GM12878 (cell line): Measurements from ENCODE around the gene LSP1. TPM values are rescaled to one million over a fixed set of nuclear protein-coding genes. Genes with fewer than 3 reads are reported as not detected.
A peak's percentile ranks its signal among the peaks of the same experiment; 100 is the strongest.

ENCODE experiments used
- ATAC-seq: fragments of 200-7000 bp; cut with Tn5 transposase; 3 replicates; pipeline ENCODE4 v1.9.1; 2020; ENCODE audit warnings: mild to moderate bottlenecking, moderate library complexity
- BruUV-seq: library from RNA; stranded (reverse); fragments of 400-500 nt; replicated peaks from 2 replicates; lab custom pipeline; 2021; lab: Mats Ljungman, UMichigan
- CTCF ChIA-PET: fragments of 300-600 bp; sonication (Branson Sonifier 250); formaldehyde crosslinking; extraction: SDS; loops from one replicate; lab custom pipeline; 2021; ENCODE audit warnings: inconsistent platforms; lab: Yijun Ruan, JAX
- POLR2A ChIA-PET: fragments of 350-600 bp; formaldehyde crosslinking; extraction: SDS; loops from one replicate; lab custom pipeline; 2021; ENCODE audit warnings: inconsistent platforms; lab: Charles Lee
- RAD21 ChIA-PET: fragments of 300-600 bp; sonication (Branson Sonifier 250); formaldehyde crosslinking; loops from one replicate; lab custom pipeline; 2023; ENCODE audit warnings: antibody characterized with exemption; ENCODE audit not compliant: unreplicated experiment; lab: Charles Lee
- SMC1A ChIA-PET: fragments of 300-600 bp; sonication (Branson Sonifier 250); formaldehyde crosslinking; loops from one replicate; lab custom pipeline; 2023; ENCODE audit not compliant: unreplicated experiment, uncharacterized antibody; lab: Charles Lee
- DNase-seq: peaks from one replicate; pipeline ENCODE4 v3.0.0-alpha.2; 2011; ENCODE audit warnings: low read depth, low spot score
- FAIRE-seq: peaks from 3 replicates; lab custom pipeline; 2011; peaks lifted over from hg19 to GRCh38; lab: Jason Lieb, UNC
- H2AFZ ChIP-seq: 2 replicates; pipeline ENCODE4 v1.6.0; 2011; ENCODE audit warnings: low read depth, low read length, control low read depth; ENCODE audit not compliant: control insufficient read depth
- H3K27ac ChIP-seq: 2 replicates; pipeline ENCODE4 v1.5.1; 2011; ENCODE audit warnings: control low read depth; ENCODE audit not compliant: control insufficient read depth, insufficient read depth
- H3K27me3 ChIP-seq, 2 experiments: replicated peaks in 1 of 2; 2 replicates each; pipeline versions ENCODE4 v1.6.0 to v1.6.1; 2011; ENCODE audit warnings: low read length in 1 of 2; ENCODE audit not compliant: control insufficient read depth in 2 of 2, insufficient read depth in 2 of 2
- H3K36me3 ChIP-seq, 2 experiments: 2 replicates each; pipeline ENCODE4 v1.5.1; 2011; ENCODE audit warnings: low read length in 1 of 2; ENCODE audit not compliant: control insufficient read depth in 2 of 2, insufficient read depth in 2 of 2
- H3K4me1 ChIP-seq: 2 replicates; pipeline ENCODE4 v1.6.1; 2011; ENCODE audit warnings: mild to moderate bottlenecking, low read length, moderate library complexity, mixed read lengths; ENCODE audit not compliant: control insufficient read depth, insufficient read depth
- H3K4me2 ChIP-seq: 2 replicates; pipeline ENCODE4 v1.6.0; 2011; ENCODE audit warnings: control low read depth; ENCODE audit not compliant: control insufficient read depth, insufficient read depth
- H3K4me3 ChIP-seq: fragments of 200-600 bp; sonication (generic); 2 replicates; pipeline ENCODE4 v1.5.1; 2016
- H3K79me2 ChIP-seq: 2 replicates; pipeline ENCODE4 v1.6.0; 2011; ENCODE audit warnings: low read length; ENCODE audit not compliant: control insufficient read depth, insufficient read depth
- H3K9ac ChIP-seq: 2 replicates; pipeline ENCODE4 v1.8.0; 2011; ENCODE audit warnings: low read length, control low read depth, mixed read lengths; ENCODE audit not compliant: control insufficient read depth, insufficient read depth
- H3K9me3 ChIP-seq: replicated peaks from 3 replicates; pipeline ENCODE4 v1.5.1; 2011; ENCODE audit warnings: mild to moderate bottlenecking, low read length; ENCODE audit not compliant: control insufficient read depth, insufficient read depth
- H4K20me1 ChIP-seq: 2 replicates; pipeline ENCODE4 v1.6.0; 2011; ENCODE audit not compliant: control insufficient read depth, insufficient read depth
- BMI1 ChIP-seq: fragments of 450-650 bp; IDR thresholded peaks from 2 replicates; pipeline ENCODE4 v1.6.1; 2016; ENCODE audit warnings: mild to moderate bottlenecking, moderate library complexity, borderline replicate concordance
- CBFB ChIP-seq: IDR thresholded peaks from 2 replicates; pipeline ENCODE4 v1.6.1; 2016; ENCODE audit warnings: antibody characterized with exemption, low read depth
- CHD1 ChIP-seq: IDR thresholded peaks from 2 replicates; pipeline ENCODE4 v1.6.1; 2012; ENCODE audit warnings: low read depth, low read length, improper control_type of control experiment
- JUND ChIP-seq: IDR thresholded peaks from 2 replicates; pipeline ENCODE4 v1.6.1; 2012; ENCODE audit warnings: low read depth, mild to moderate bottlenecking, low read length, improper control_type of control experiment, moderate library complexity
- POLR2A ChIP-seq: IDR thresholded peaks from 2 replicates; pipeline ENCODE4 v1.6.1; 2011; ENCODE audit warnings: low read depth, mild to moderate bottlenecking, low read length
- POU2F2 ChIP-seq: IDR thresholded peaks from 3 replicates; pipeline ENCODE4 v1.6.1; 2011; ENCODE audit warnings: low read depth, mild to moderate bottlenecking, low read length, borderline replicate concordance
- RAD21 ChIP-seq: IDR thresholded peaks from 2 replicates; pipeline ENCODE4 v1.6.1; 2011; ENCODE audit warnings: mild to moderate bottlenecking, low read depth, low read length, moderate library complexity; ENCODE audit not compliant: insufficient read depth
- RFX5 ChIP-seq: IDR thresholded peaks from 2 replicates; pipeline ENCODE4 v1.6.1; 2011; ENCODE audit warnings: low read depth, low read length, improper control_type of control experiment
- RUNX3 ChIP-seq: IDR thresholded peaks from 2 replicates; pipeline ENCODE4 v1.6.1; 2012; ENCODE audit warnings: low read length, inconsistent platforms
- SMAD1 ChIP-seq: fragments of 450-650 bp; IDR thresholded peaks from 2 replicates; pipeline ENCODE4 v1.6.1; 2018; ENCODE audit warnings: mild to moderate bottlenecking, low read depth; ENCODE audit not compliant: partially characterized antibody
- SRF ChIP-seq, 2 experiments: IDR thresholded peaks; 2 replicates each; pipeline ENCODE4 v1.6.1; 2011; ENCODE audit warnings: low read depth in 2 of 2, low read length in 2 of 2, mild to moderate bottlenecking in 1 of 2, moderate library complexity in 1 of 2
- TCF3 ChIP-seq: IDR thresholded peaks from 2 replicates; pipeline ENCODE4 v1.6.1; 2012; ENCODE audit warnings: low read depth, mild to moderate bottlenecking, low read length, borderline replicate concordance; ENCODE audit not compliant: insufficient read depth
- YY1 ChIP-seq: IDR thresholded peaks from 2 replicates; pipeline ENCODE4 v1.6.1; 2011; ENCODE audit warnings: low read depth, mild to moderate bottlenecking, low read length
- WGBS: methylation state at CpG from one replicate; pipeline ENCODE4 v1.1.6; 2016; ENCODE audit warnings: low lambda C conversion rate; ENCODE audit not compliant: insufficient replicate concordance, insufficient coverage; ENCODE audit errors: missing lambda C conversion rate; 5-methylcytosine and 5-hydroxymethylcytosine counted together
- in situ Hi-C: fragments of 300-500 bp; cut with MboI; formaldehyde crosslinking; loops from 9 replicates; pipeline ENCODE4 v1.14.3; 2018; ENCODE audit warnings: mixed read lengths
- intact Hi-C: fragments of 100-400 bp; cut with micrococcal nuclease; formaldehyde crosslinking; loops from one replicate; pipeline ENCODE4 v1.14.2; 2022; ENCODE audit not compliant: unreplicated experiment
- polyA plus RNA-seq, 11 experiments: library from polyadenylated mRNA; depleted of rRNA in 4 of 11; unstranded in 6 of 11; stranded (reverse) in 5 of 11; fragments of >200 nt; fragmentation: Nextera tagmentation in 4 of 11; fragmentation: Illumina TruSeq in 1 of 11; extraction: Ambion mirVana in 4 of 11; extraction: Trizol in 1 of 11; gene quantifications; 1 replicate in 1 of 11; 2 replicates in 10 of 11; pipeline versions ENCODE4 v1.2.1 to v1.2.3, GENCODE V29; 2011 to 2016; ENCODE audit warnings: inconsistent platforms in 2 of 11, missing spikeins in 2 of 11, low read depth in 1 of 11
- total RNA-seq, 4 experiments: library from RNA; depleted of rRNA in 3 of 4; stranded (reverse); fragments of >200 nt in 3 of 4; fragmentation: Illumina TruSeq in 1 of 4; extraction: Trizol in 1 of 4; gene quantifications; 2 replicates each; pipeline versions ENCODE4 v1.2.1 to v1.2.3, GENCODE V29; 2013 to 2021
- TF ChIP-seq, protein P1 (sequence below): fragments of 450-650 bp; IDR thresholded peaks from 2 replicates; pipeline ENCODE4 v1.6.1; 2017; ENCODE audit warnings: antibody characterized with exemption, mild to moderate bottlenecking, moderate library complexity
- TF ChIP-seq, protein P2 (sequence below): fragments of 150-350 bp; IDR thresholded peaks from 2 replicates; pipeline ENCODE4 v1.6.1; 2014; ENCODE audit warnings: mild to moderate bottlenecking, low read depth, low read length

Gene LSP1
- total and polyA plus RNA-seq, 10 of the 15 experiments (the other 5 are each of a cell fraction or from before 2014, with no cell fraction given): 19.2 to 488 (median 369) TPM

DNA sequence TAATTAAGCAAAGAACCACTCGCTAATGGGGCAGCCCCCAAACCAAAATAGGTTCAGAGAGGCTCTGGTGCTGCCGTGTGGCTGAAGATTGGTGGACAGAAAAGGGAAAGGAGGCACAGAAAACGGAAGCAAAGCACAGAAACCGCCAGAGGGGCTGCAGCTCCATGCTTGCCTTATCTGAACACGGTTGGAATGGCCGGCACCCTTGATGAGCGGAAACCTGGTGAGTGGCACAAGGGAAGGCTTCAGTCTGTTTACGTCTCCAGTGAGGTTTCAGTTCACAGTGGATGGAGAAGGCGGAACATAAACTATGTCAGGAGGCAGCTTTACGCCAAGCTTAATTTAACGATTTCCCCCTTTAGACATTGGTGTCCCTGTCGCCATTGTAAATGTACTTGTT is 44.0 kb downstream of the LSP1 start:
- Histone ChIP-seq H3K79me2 (no peaks in the 10 kb centered on the region), H4K20me1 (no peaks in the 10 kb centered on the region), H2AFZ (peak overlapping the region; percentile 48), H3K4me2 (peak overlapping the region; percentile 73), H3K27me3 (no peaks in the 10 kb centered on the region; a peak in 1 of 4 replicates), H3K27ac (no peak overlapping the region), H3K9ac (no peak overlapping the region), H3K9me3 (no peaks in the 10 kb centered on the region), H3K36me3 (no peaks in the 10 kb centered on the region), H3K4me3 (no peak overlapping the region), H3K4me1 (no peaks in the 10 kb centered on the region)
- in situ Hi-C loops (no loop called here), intact Hi-C loops (no loop called here)
- no TSS peak for BruUV-seq
- FAIRE-seq (peak; percentile 56), DNase-seq (no peak), ATAC-seq (no peak)
- POLR2A ChIA-PET: interaction anchor here (0.6 kb wide), 1 partner anchor 41 kb away, joined by 3 read pairs; no protein-coding TSS in a partner anchor
- WGBS: 6% methylated on average over 12 of the region's 12 CpGs
- SMC1A ChIA-PET: interaction anchor here (0.8 to 1.1 kb wide), 2 partner anchors 11 to 15 kb away, joined by 3 to 4 read pairs; no protein-coding TSS in a partner anchor
- CTCF ChIA-PET: interaction anchor here (0.7 to 0.8 kb wide), 2 partner anchors 9 to 15 kb away, joined by 3 to 4 read pairs; no protein-coding TSS in a partner anchor
- TF ChIP-seq YY1 (peak; percentile 33; the same call in 1 of the 2 replicates), RFX5 (no peak), TCF3 (no peak), SMAD1 (no peak), CHD1 (no peak), RUNX3 (peak; percentile 20; the same call in 1 of the 2 replicates), POU2F2 (no peak), POLR2A (peak; percentile 33; the same call in 1 of the 2 replicates), SRF (IDR thresholded peaks at IDR 0.05; ENCODE audit: low read depth in 2 of 2, low read length in 2 of 2) (peak in 1 of 2 experiments; percentile 78; a peak in 2 of 4 replicates), JUND (no peak), CBFB (no peak), RAD21 (peak; percentile 40), BMI1 (no peak)
- TF ChIP-seq, protein P1, sequence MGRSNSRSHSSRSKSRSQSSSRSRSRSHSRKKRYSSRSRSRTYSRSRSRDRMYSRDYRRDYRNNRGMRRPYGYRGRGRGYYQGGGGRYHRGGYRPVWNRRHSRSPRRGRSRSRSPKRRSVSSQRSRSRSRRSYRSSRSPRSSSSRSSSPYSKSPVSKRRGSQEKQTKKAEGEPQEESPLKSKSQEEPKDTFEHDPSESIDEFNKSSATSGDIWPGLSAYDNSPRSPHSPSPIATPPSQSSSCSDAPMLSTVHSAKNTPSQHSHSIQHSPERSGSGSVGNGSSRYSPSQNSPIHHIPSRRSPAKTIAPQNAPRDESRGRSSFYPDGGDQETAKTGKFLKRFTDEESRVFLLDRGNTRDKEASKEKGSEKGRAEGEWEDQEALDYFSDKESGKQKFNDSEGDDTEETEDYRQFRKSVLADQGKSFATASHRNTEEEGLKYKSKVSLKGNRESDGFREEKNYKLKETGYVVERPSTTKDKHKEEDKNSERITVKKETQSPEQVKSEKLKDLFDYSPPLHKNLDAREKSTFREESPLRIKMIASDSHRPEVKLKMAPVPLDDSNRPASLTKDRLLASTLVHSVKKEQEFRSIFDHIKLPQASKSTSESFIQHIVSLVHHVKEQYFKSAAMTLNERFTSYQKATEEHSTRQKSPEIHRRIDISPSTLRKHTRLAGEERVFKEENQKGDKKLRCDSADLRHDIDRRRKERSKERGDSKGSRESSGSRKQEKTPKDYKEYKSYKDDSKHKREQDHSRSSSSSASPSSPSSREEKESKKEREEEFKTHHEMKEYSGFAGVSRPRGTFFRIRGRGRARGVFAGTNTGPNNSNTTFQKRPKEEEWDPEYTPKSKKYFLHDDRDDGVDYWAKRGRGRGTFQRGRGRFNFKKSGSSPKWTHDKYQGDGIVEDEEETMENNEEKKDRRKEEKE: no peak
- TF ChIP-seq, protein P2, sequence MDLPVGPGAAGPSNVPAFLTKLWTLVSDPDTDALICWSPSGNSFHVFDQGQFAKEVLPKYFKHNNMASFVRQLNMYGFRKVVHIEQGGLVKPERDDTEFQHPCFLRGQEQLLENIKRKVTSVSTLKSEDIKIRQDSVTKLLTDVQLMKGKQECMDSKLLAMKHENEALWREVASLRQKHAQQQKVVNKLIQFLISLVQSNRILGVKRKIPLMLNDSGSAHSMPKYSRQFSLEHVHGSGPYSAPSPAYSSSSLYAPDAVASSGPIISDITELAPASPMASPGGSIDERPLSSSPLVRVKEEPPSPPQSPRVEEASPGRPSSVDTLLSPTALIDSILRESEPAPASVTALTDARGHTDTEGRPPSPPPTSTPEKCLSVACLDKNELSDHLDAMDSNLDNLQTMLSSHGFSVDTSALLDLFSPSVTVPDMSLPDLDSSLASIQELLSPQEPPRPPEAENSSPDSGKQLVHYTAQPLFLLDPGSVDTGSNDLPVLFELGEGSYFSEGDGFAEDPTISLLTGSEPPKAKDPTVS: no peak
- RAD21 ChIA-PET: interaction anchor here (1.1 to 1.8 kb wide), 2 partner anchors 15 to 59 kb away, joined by 3 to 4 read pairs; partner anchors contain the start of gene TNNI2
